ENCODE results near the gene MID1.

MID1 gene

DNA sequence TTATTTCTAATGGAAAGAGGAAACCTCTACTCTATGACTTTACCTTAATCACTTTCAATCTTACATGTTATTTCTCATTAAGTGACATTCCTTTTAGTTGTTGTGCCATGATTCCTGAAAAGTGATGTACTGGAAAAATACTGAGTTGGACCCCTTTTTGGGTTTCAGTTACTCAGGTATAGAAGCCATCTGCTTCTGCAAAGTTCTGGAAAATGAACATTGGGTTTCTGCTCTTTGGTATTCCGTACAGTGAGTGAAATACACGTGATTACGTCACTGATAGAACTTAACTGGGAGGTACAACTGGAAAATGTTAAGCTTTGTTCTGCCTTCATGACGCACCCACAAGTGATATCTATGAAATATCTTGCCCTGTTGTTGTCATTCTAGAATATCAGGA lies 114.7 kb downstream of the MID1 start:
- Histone ChIP-seq H3K79me2 (ENCODE audit: insufficient read depth, low read length) (no peaks in the 10 kb centered on the region), H3K4me2 (ENCODE audit: low read depth, low read length, poor library complexity, severe bottlenecking) (no peak overlapping the region), H3K9ac (ENCODE audit: low read length) (no peak overlapping the region), H3K27ac (ENCODE audit: low read depth, low read length) (no peak overlapping the region), H2AFZ (ENCODE audit: low read depth, low read length, severe bottlenecking) (no peak overlapping the region), H4K20me1 (ENCODE audit: low read depth, low read length) (no peaks in the 10 kb centered on the region), H3K36me3 (ENCODE audit: low read length) (no peaks in the 10 kb centered on the region), H3K9me2 (replicated peaks; ENCODE audit: insufficient read depth, low read length) (no peaks in the 10 kb centered on the region), H3K4me3 (ENCODE audit: insufficient read depth, low read length, poor library complexity, severe bottlenecking) (no peak overlapping the region), H3F3A (ENCODE audit: insufficient read depth) (no peaks in the 10 kb centered on the region), H3K9me3 (ENCODE audit: insufficient read depth, low read length) (no peaks in the 10 kb centered on the region), H3K27me3 (ENCODE audit: low read length) (no peaks in the 10 kb centered on the region)
- no peak for TF ChIP-seq EZH2phosphoT487 (conservative IDR thresholded peaks at IDR 0.05; ENCODE audit: low read length)
- TF ChIP-seq, protein P1, sequence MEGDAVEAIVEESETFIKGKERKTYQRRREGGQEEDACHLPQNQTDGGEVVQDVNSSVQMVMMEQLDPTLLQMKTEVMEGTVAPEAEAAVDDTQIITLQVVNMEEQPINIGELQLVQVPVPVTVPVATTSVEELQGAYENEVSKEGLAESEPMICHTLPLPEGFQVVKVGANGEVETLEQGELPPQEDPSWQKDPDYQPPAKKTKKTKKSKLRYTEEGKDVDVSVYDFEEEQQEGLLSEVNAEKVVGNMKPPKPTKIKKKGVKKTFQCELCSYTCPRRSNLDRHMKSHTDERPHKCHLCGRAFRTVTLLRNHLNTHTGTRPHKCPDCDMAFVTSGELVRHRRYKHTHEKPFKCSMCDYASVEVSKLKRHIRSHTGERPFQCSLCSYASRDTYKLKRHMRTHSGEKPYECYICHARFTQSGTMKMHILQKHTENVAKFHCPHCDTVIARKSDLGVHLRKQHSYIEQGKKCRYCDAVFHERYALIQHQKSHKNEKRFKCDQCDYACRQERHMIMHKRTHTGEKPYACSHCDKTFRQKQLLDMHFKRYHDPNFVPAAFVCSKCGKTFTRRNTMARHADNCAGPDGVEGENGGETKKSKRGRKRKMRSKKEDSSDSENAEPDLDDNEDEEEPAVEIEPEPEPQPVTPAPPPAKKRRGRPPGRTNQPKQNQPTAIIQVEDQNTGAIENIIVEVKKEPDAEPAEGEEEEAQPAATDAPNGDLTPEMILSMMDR (IDR thresholded peaks at IDR 0.05; ENCODE audit: insufficient read depth, low read length, poor library complexity, severe bottlenecking), result no peak

DNA sequence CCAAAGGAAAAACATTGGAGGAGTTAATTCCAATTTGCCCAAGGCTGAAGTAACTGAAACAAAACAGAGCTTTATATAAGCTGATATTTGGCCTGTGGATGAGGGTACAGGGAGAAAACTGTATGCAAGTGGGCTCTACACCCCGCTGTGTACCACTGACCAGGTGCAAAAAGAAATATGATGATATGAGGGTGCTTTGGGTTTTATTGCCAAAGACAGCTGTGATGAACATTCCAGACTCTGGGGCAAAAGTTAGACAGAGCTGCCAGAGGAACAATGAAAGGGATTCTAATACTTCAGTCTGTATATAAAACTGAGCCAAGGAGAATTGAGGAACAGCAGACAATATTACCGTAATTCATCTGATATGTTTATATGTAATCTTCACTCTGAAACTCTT lies 117.4 kb downstream of the MID1 start:
- no peak overlapping the region for H3K27ac ChIP-seq (ENCODE audit: low read depth, low read length)
- H3K36me3 ChIP-seq (ENCODE audit: low read length), result no peaks in the 10 kb centered on the region
- H3K9me3 ChIP-seq (ENCODE audit: insufficient read depth, low read length), result no peaks in the 10 kb centered on the region
- H4K20me1 ChIP-seq (ENCODE audit: low read depth, low read length), result no peaks in the 10 kb centered on the region
- H3K4me2 ChIP-seq (ENCODE audit: low read depth, low read length, poor library complexity, severe bottlenecking), result no peak overlapping the region
- no peak overlapping the region for H3K9ac ChIP-seq (ENCODE audit: low read length)
- no peak overlapping the region for H2AFZ ChIP-seq (ENCODE audit: low read depth, low read length, severe bottlenecking)
- no peaks in the 10 kb centered on the region for H3K9me2 ChIP-seq (replicated peaks; ENCODE audit: insufficient read depth, low read length)
- H3K4me3 ChIP-seq (ENCODE audit: insufficient read depth, low read length, poor library complexity, severe bottlenecking), result no peak overlapping the region
- H3K27me3 ChIP-seq (ENCODE audit: low read length), result no peaks in the 10 kb centered on the region
- no peaks in the 10 kb centered on the region for H3F3A ChIP-seq (ENCODE audit: insufficient read depth)
- H3K79me2 ChIP-seq (ENCODE audit: insufficient read depth, low read length), result no peaks in the 10 kb centered on the region
- TF ChIP-seq, protein P1 (IDR thresholded peaks at IDR 0.05; ENCODE audit: insufficient read depth, low read length, poor library complexity, severe bottlenecking), result no peak
- no peak for TF ChIP-seq EZH2phosphoT487 (conservative IDR thresholded peaks at IDR 0.05; ENCODE audit: low read length)

DNA sequence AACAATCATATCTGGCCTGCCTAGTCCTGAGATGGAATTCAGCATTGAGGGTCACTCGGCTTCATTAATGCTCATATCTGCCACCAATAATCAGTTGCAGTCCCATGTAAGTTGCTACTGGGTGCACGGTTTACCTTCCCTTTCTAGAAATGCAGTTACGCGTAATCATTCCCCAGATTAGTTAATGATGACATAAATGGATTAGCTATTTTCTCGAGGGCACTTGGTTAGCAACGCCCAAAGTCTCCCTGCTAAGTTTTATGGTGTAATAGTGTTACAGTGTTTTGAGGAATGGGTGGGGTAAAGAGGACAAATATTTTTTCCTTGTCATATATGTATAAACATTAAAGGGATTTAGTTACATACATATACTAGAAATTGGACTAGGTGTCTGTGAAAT lies 118.8 kb downstream of the MID1 start:
- Histone ChIP-seq H3K9ac (ENCODE audit: low read length) (no peak overlapping the region), H3F3A (ENCODE audit: insufficient read depth) (no peaks in the 10 kb centered on the region), H3K4me3 (ENCODE audit: insufficient read depth, low read length, poor library complexity, severe bottlenecking) (no peak overlapping the region), H4K20me1 (ENCODE audit: low read depth, low read length) (no peaks in the 10 kb centered on the region), H2AFZ (ENCODE audit: low read depth, low read length, severe bottlenecking) (no peak overlapping the region), H3K27ac (ENCODE audit: low read depth, low read length) (no peak overlapping the region), H3K36me3 (ENCODE audit: low read length) (no peaks in the 10 kb centered on the region), H3K79me2 (ENCODE audit: insufficient read depth, low read length) (no peaks in the 10 kb centered on the region), H3K9me2 (replicated peaks; ENCODE audit: insufficient read depth, low read length) (no peaks in the 10 kb centered on the region), H3K27me3 (ENCODE audit: low read length) (no peaks in the 10 kb centered on the region), H3K9me3 (ENCODE audit: insufficient read depth, low read length) (no peaks in the 10 kb centered on the region), H3K4me2 (ENCODE audit: low read depth, low read length, poor library complexity, severe bottlenecking) (no peak overlapping the region)
- no peak for TF ChIP-seq EZH2phosphoT487 (conservative IDR thresholded peaks at IDR 0.05; ENCODE audit: low read length)
- TF ChIP-seq, protein P1 (IDR thresholded peaks at IDR 0.05; ENCODE audit: insufficient read depth, low read length, poor library complexity, severe bottlenecking), result no peak

Data from SU-DHL-6 (cell line).